K562 (cell line): ENCODE results near the gene ZNF428. TPM values are rescaled to one million over a fixed set of nuclear protein-coding genes. Genes with fewer than 3 reads are reported as not detected.

Experiments used
- ATF7 ChIP-seq: fragments of 450-650 bp; IDR thresholded peaks from 2 replicates; pipeline ENCODE4 v1.7.1; 2014; ENCODE audit warnings: mild to moderate bottlenecking, moderate library complexity
- C11orf30 ChIP-seq: fragments of 450-650 bp; IDR thresholded peaks from 2 replicates; pipeline ENCODE4 v1.6.1; 2016; ENCODE audit warnings: low read depth, mild to moderate bottlenecking
- CHD4 ChIP-seq: fragments of 200-600 bp; sonication (generic); IDR thresholded peaks from 3 replicates; pipeline ENCODE4 v1.6.1; 2012; ENCODE audit warnings: low read depth, mild to moderate bottlenecking, mixed read lengths, low read length, inconsistent platforms; ENCODE audit not compliant: insufficient read depth, insufficient replicate concordance, poor library complexity, severe bottlenecking
- ERF ChIP-seq: fragments of 450-650 bp; formaldehyde crosslinking; IDR thresholded peaks from 2 replicates; pipeline ENCODE4 v1.4.0; 2020; ENCODE audit warnings: mild to moderate bottlenecking, mixed read lengths
- KAT8 ChIP-seq: fragments of 450-650 bp; IDR thresholded peaks from 2 replicates; pipeline ENCODE4 v1.6.1; 2016; ENCODE audit warnings: low read depth, mild to moderate bottlenecking
- KHSRP ChIP-seq: fragments of 450-650 bp; IDR thresholded peaks from 2 replicates; pipeline ENCODE4 v1.6.1; 2017
- MIER1 ChIP-seq: fragments of 450-650 bp; IDR thresholded peaks from 2 replicates; pipeline ENCODE4 v1.6.1; 2016; ENCODE audit warnings: antibody characterized with exemption, mild to moderate bottlenecking, low read depth
- MTA3 ChIP-seq: fragments of 450-650 bp; formaldehyde crosslinking; IDR thresholded peaks from 2 replicates; pipeline ENCODE4 v1.6.1; 2017; ENCODE audit warnings: mild to moderate bottlenecking, borderline replicate concordance
- SRSF1 ChIP-seq: fragments of 200-400 bp; formaldehyde crosslinking; IDR thresholded peaks from 2 replicates; pipeline ENCODE4 v1.6.1; 2017; ENCODE audit warnings: mild to moderate bottlenecking, low read depth, low read length, moderate library complexity
- STAT5A ChIP-seq: IDR thresholded peaks from 2 replicates; pipeline ENCODE4 v1.6.1; 2012; ENCODE audit warnings: low read length, inconsistent platforms, borderline replicate concordance
- SUPT5H ChIP-seq: fragments of 450-650 bp; IDR thresholded peaks from 2 replicates; pipeline ENCODE4 v1.6.1; 2016
- TCF7 ChIP-seq: sonication (generic); IDR thresholded peaks from 2 replicates; pipeline ENCODE4 v1.6.1; 2016; ENCODE audit warnings: antibody characterized with exemption, borderline replicate concordance
- TOE1 ChIP-seq, 2 experiments: fragments of 450-650 bp in 1 of 2; sonication (generic) in 1 of 2; formaldehyde crosslinking in 1 of 2; IDR thresholded peaks; 2 replicates each; pipeline versions ENCODE4 v1.7.1 to v1.8.0; 2016 to 2022; ENCODE audit warnings: borderline replicate concordance in 2 of 2, mild to moderate bottlenecking in 2 of 2, antibody characterized with exemption in 1 of 2, inconsistent platforms in 1 of 2, low read depth in 1 of 2, missing genetic modification reagents in 1 of 2, moderate library complexity in 1 of 2
- TSC22D4 ChIP-seq: fragments of 450-650 bp; IDR thresholded peaks from 2 replicates; pipeline ENCODE4 v1.6.1; 2016; ENCODE audit warnings: missing genetic modification characterization, missing biosample characterization, control low read depth
- ZEB2 ChIP-seq: fragments of 450-650 bp; IDR thresholded peaks from 2 replicates; pipeline ENCODE4 v1.6.1; 2016
- ZFPM2 ChIP-seq: fragments of 250-450 bp; sonication (Bioruptor Pico); IDR thresholded peaks from 2 replicates; pipeline ENCODE4 v1.5.1; 2022; ENCODE audit warnings: mild to moderate bottlenecking
- ZNF586 ChIP-seq: fragments of 450-650 bp; formaldehyde crosslinking; conservative IDR thresholded peaks from 2 replicates; pipeline ENCODE4 v1.4.0; 2020; ENCODE audit warnings: mild to moderate bottlenecking, moderate library complexity
- ZZZ3 ChIP-seq: fragments of 450-650 bp; IDR thresholded peaks from 2 replicates; pipeline ENCODE4 v1.6.1; 2016; ENCODE audit warnings: antibody characterized with exemption, mild to moderate bottlenecking, moderate library complexity
- polyA plus RNA-seq, 8 experiments: library from polyadenylated mRNA; depleted of rRNA in 4 of 8; stranded (reverse) in 5 of 8; unstranded in 3 of 8; fragments of >200 nt; fragmentation: Nextera tagmentation in 2 of 8; fragmentation: Illumina TruSeq in 1 of 8; extraction: Ambion mirVana in 2 of 8; extraction: Trizol in 1 of 8; gene quantifications; 2 replicates each; pipeline versions ENCODE4 v1.2.1 to v1.2.3, GENCODE V29; 2011 to 2014; ENCODE audit warnings: inconsistent platforms in 1 of 8, missing spikeins in 1 of 8
- total RNA-seq, 7 experiments: library from RNA; depleted of rRNA in 6 of 7; stranded (reverse); fragments of >200 nt in 6 of 7; fragmentation: Illumina TruSeq in 2 of 7; extraction: Trizol in 2 of 7; gene quantifications; 2 replicates each; pipeline versions ENCODE4 v1.2.1 to v1.2.3, GENCODE V29; 2011 to 2021; ENCODE audit warnings: low replicate concordance in 1 of 7
- TF ChIP-seq, protein P1 (sequence below), 2 experiments: fragments of 150-350 bp in 1 of 2; IDR thresholded peaks; 2 replicates each; pipeline ENCODE4 v1.6.1; 2012 to 2016; ENCODE audit warnings: low read depth in 2 of 2, low read length in 2 of 2, mild to moderate bottlenecking in 1 of 2, moderate library complexity in 1 of 2

ZNF428 gene
- total and polyA plus RNA-seq, 9 of the 15 experiments (the other 6 are each of a cell fraction or from before 2014, with no cell fraction given), result 0.15 to 85.7 (median 15.9) TPM

DNA sequence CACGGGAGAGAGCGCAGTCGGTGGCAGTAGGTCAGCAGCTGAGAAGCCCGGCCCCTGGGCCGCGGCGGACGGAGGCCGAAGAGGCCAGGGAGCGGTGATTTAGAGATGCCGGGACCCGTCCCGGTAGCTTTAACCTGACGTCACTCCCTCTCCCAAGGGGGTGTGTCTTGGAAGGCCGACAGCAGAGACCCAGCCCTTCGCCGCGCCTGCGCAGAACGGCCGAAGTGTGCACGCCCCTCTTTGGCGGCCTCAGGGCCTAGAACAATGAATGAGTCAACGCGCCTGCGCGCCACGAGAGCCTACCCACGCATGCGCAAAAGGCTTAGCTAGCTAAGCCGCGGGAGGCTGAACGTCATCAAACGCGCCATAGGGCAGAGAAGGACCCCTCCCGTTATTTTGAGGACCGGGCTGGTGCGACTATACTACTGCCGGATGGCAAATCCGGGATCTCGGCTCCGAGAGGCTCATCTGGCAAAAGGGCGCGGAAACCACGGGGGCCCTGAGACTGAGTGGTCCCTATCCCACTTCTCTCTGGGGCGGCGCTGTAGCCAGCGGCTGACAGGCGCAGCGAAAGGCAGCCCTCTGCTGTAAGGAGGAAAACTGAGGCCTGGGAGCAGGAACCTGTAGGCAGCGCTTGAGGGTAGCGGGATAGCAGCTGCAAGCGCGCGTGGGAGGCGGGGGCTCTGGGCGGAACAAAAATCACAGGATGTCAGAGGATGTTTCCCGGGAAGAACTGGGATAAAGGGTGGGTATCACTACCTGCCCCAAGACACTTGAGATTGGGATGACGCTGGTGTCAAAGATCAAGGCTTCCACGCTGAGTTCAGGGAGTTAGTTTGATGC lies 23.2 kb downstream of the ZNF428 start, which contains the start of the genes IRGQ and ZNF576 (continued):
- TF ChIP-seq ZZZ3, result peak; percentile 85
- TF ChIP-seq TOE1 (IDR thresholded peaks at IDR 0.05; ENCODE audit: borderline replicate concordance), result peak; percentile 82
- TF ChIP-seq TOE1 (CRISPR knock-in tag; IDR thresholded peaks at IDR 0.05; ENCODE audit: borderline replicate concordance, low read depth), result no peak
- no peak for TF ChIP-seq CHD4
- peak; percentile 73 for TF ChIP-seq SUPT5H
- no peak for TF ChIP-seq SRSF1
- TF ChIP-seq ZNF586 (CRISPR knock-in tag), result no peak
- 0 out of 2 replicates have a peak, but pooled peaks have one; percentile 49 for TF ChIP-seq ZFPM2 (CRISPR knock-in tag)
- TF ChIP-seq TCF7, result no peak
- peak; percentile 99 for TF ChIP-seq ATF7
- peak; percentile 36; the same call in 1 of the 2 replicates for TF ChIP-seq STAT5A
- peak; percentile 96 for TF ChIP-seq MTA3
- TF ChIP-seq MIER1, result no peak
- peak; percentile 70 for TF ChIP-seq KHSRP
- TF ChIP-seq TSC22D4 (tag), result no peak
- TF ChIP-seq, protein P1, sequence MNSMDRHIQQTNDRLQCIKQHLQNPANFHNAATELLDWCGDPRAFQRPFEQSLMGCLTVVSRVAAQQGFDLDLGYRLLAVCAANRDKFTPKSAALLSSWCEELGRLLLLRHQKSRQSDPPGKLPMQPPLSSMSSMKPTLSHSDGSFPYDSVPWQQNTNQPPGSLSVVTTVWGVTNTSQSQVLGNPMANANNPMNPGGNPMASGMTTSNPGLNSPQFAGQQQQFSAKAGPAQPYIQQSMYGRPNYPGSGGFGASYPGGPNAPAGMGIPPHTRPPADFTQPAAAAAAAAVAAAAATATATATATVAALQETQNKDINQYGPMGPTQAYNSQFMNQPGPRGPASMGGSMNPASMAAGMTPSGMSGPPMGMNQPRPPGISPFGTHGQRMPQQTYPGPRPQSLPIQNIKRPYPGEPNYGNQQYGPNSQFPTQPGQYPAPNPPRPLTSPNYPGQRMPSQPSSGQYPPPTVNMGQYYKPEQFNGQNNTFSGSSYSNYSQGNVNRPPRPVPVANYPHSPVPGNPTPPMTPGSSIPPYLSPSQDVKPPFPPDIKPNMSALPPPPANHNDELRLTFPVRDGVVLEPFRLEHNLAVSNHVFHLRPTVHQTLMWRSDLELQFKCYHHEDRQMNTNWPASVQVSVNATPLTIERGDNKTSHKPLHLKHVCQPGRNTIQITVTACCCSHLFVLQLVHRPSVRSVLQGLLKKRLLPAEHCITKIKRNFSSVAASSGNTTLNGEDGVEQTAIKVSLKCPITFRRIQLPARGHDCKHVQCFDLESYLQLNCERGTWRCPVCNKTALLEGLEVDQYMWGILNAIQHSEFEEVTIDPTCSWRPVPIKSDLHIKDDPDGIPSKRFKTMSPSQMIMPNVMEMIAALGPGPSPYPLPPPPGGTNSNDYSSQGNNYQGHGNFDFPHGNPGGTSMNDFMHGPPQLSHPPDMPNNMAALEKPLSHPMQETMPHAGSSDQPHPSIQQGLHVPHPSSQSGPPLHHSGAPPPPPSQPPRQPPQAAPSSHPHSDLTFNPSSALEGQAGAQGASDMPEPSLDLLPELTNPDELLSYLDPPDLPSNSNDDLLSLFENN (IDR thresholded peaks at IDR 0.05; ENCODE audit: low read depth in 2 of 2, low read length in 2 of 2), result peak in 1 of 2 experiments; percentile 8; a peak in 1 of 4 replicates
- TF ChIP-seq ZEB2, result no peak
- no peak for TF ChIP-seq KAT8
- peak; percentile 66; the same call in 1 of the 2 replicates for TF ChIP-seq ERF (CRISPR knock-in tag)
- TF ChIP-seq C11orf30, result peak; percentile 99
- TF ChIP-seq, all 486 proteins: peak for 182
